A549 (cell line): Measurements from ENCODE around the gene ABCA4. TPM values are rescaled to one million over a fixed set of nuclear protein-coding genes. Genes with fewer than 3 reads are reported as not detected.
A peak's percentile ranks its signal among the peaks of the same experiment; 100 is the strongest.

Source experiments
- ATAC-seq, 2 experiments: fragments of 200-7000 bp in 1 of 2; fragments of >200 bp in 1 of 2; cut with Nextera tagmentation in 1 of 2; cut with Tn5 transposase in 1 of 2; 3 replicates each; pipeline versions ENCODE4 v1.8.0 to v1.9.1; 2018 to 2020; ENCODE audit warnings: mild to moderate bottlenecking in 1 of 2, moderate library complexity in 1 of 2
- CTCF ChIA-PET: fragments of 300-600 bp; sonication (Branson Sonifier 250); formaldehyde crosslinking; extraction: SDS; loops from one replicate; lab custom pipeline; 2021; ENCODE audit warnings: antibody characterized with exemption, inconsistent platforms; lab: Yijun Ruan, JAX
- POLR2A ChIA-PET: fragments of 350-600 bp; formaldehyde crosslinking; extraction: SDS; loops from one replicate; lab custom pipeline; 2021; ENCODE audit warnings: antibody characterized with exemption, inconsistent platforms; lab: Yijun Ruan, JAX
- DNase-seq, 2 experiments: peaks; one replicate each; pipeline versions ENCODE4 v3.0.0 to v3.0.0-alpha.2; 2011 to 2016; ENCODE audit warnings: low read depth in 1 of 2, low spot score in 1 of 2
- FAIRE-seq: peaks from 2 replicates; lab custom pipeline; 2011; peaks lifted over from hg19 to GRCh38; lab: Jason Lieb, UNC
- H3K27ac ChIP-seq, 2 experiments: fragments of >200 bp; sonication (Bioruptor Twin); formaldehyde crosslinking; 3 replicates each; pipeline ENCODE4 v1.5.1; 2016 to 2017
- H3K4me1 ChIP-seq: fragments of >200 bp; sonication (Bioruptor Twin); formaldehyde crosslinking; 3 replicates; pipeline ENCODE4 v1.6.1; 2016
- H3K4me2 ChIP-seq: fragments of >200 bp; sonication (Bioruptor Twin); formaldehyde crosslinking; 3 replicates; pipeline ENCODE4 v1.6.1; 2016
- H3K4me3 ChIP-seq: fragments of >200 bp; sonication (Bioruptor Twin); formaldehyde crosslinking; 3 replicates; pipeline ENCODE4 v1.5.1; 2016
- H3K9me3 ChIP-seq: fragments of >200 bp; sonication (Bioruptor Twin); formaldehyde crosslinking; 3 replicates; pipeline ENCODE4 v1.6.1; 2016
- CEBPB ChIP-seq, 2 experiments: fragments of >200 bp in 1 of 2; sonication (Bioruptor Twin) in 1 of 2; formaldehyde crosslinking in 1 of 2; IDR thresholded peaks; 2 replicates each; pipeline ENCODE4 v1.6.1; 2012 to 2016
- CHD2 ChIP-seq: fragments of 150-350 bp; IDR thresholded peaks from 2 replicates; pipeline ENCODE4 v1.6.1; 2014; ENCODE audit warnings: low read length; ENCODE audit not compliant: partially characterized antibody
- ESRRA ChIP-seq: fragments of 150-350 bp; IDR thresholded peaks from 2 replicates; pipeline ENCODE4 v1.6.1; 2014; ENCODE audit warnings: mild to moderate bottlenecking, low read length, borderline replicate concordance
- KDM1A ChIP-seq: fragments of 200-600 bp; sonication (generic); IDR thresholded peaks from 2 replicates; pipeline ENCODE4 v1.6.1; 2016; ENCODE audit warnings: low read depth, mild to moderate bottlenecking
- KDM5A ChIP-seq: fragments of 200-600 bp; sonication (generic); IDR thresholded peaks from 2 replicates; pipeline ENCODE4 v1.6.1; 2016; ENCODE audit warnings: antibody characterized with exemption, mild to moderate bottlenecking
- NFE2L2 ChIP-seq: fragments of 150-350 bp; conservative IDR thresholded peaks from 2 replicates; pipeline ENCODE4 v1.6.1; 2014; ENCODE audit warnings: low read length
- REST ChIP-seq: fragments of 200-600 bp; sonication (generic); IDR thresholded peaks from 2 replicates; pipeline ENCODE4 v1.6.1; 2016; ENCODE audit warnings: antibody characterized with exemption, mild to moderate bottlenecking, moderate library complexity
- SMC3 ChIP-seq: fragments of >200 bp; sonication (Bioruptor Twin); formaldehyde crosslinking; IDR thresholded peaks from 3 replicates; pipeline ENCODE4 v1.6.1; 2018; ENCODE audit warnings: inconsistent platforms
- TFCP2L1 ChIP-seq: fragments of 250-450 bp; sonication (Bioruptor Pico); IDR thresholded peaks from 2 replicates; pipeline ENCODE4 v1.5.0; 2021; ENCODE audit warnings: mild to moderate bottlenecking
- TP53 ChIP-seq: fragments of 250-450 bp; sonication (Bioruptor Pico); IDR thresholded peaks from 2 replicates; pipeline ENCODE4 v1.5.0; 2021; ENCODE audit warnings: mild to moderate bottlenecking, moderate library complexity
- USF2 ChIP-seq: fragments of 450-650 bp; IDR thresholded peaks from 2 replicates; pipeline ENCODE4 v1.6.1; 2014; ENCODE audit warnings: antibody characterized with exemption
- WGBS: methylation state at CpG from one replicate; pipeline ENCODE4 v1.1.6; 2017; ENCODE audit errors: missing lambda C conversion rate; 5-methylcytosine and 5-hydroxymethylcytosine counted together
- polyA plus RNA-seq, 4 experiments: library from polyadenylated mRNA; depleted of rRNA in 3 of 4; stranded (reverse); fragments of >200 nt; fragmentation: RNase III in 1 of 4; extraction: RNeasy Plus Mini Kit Qiagen cat#74134 plus additional on column Dnase treatment in 1 of 4; gene quantifications; 2 replicates in 3 of 4; 3 replicates in 1 of 4; pipeline ENCODE4 v1.2.3, GENCODE V29; 2011 to 2017

Gene ABCA4
- polyA plus RNA-seq, 2 of the 4 experiments (the other 2 are of a cell fraction) = 0.05 to 0.23 TPM

GRCh38 chr1:94130851-94131595, 10.1 kb upstream of the ABCA4 start:
- H3K4me1 ChIP-seq = peaks cover 3% of the 10 kb centered on the region
- H3K27ac ChIP-seq = no peak overlapping the region
- no peak overlapping the region for H3K4me2 ChIP-seq
- no peak for ATAC-seq
- FAIRE-seq = no peak
- TF ChIP-seq SMC3 = no peak
- H3K4me3 ChIP-seq = no peak overlapping the region
- WGBS = 67% methylated on average over 8 of the region's 8 CpGs
- no peak for DNase-seq
- peaks cover 4% of the 10 kb centered on the region; the same call in 2 of the 3 replicates for H3K9me3 ChIP-seq
- ChIA-PET POLR2A (no interaction called here), CTCF (interaction anchor here (0.6 to 2.9 kb wide), 2 partner anchors 12 to 941 kb away, joined by 3 to 10 read pairs; no protein-coding TSS in a partner anchor)

DNA sequence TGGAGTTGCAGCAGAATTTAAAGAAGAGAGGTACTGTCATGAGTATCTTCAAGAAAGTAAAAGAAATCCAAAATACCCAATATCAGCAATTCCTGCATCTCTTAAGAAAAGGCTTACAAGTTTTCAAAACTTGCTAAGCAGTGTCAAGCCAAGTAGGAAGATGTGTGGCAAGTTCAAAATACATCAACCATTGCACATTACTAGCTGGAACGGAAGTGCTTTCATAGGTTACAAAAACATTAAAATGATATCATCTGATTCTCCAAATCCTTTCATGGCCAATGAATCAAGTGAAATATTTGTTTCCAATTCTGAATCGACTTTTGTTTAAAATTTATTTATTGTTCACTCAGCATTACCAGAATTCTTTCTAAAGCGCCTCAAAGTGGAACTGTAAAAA, 5.7 kb upstream of the ABCA4 start:
- no peak overlapping the region for H3K4me3 ChIP-seq
- no peaks in the 10 kb centered on the region for H3K9me3 ChIP-seq
- no peak overlapping the region for H3K4me2 ChIP-seq
- TF ChIP-seq KDM1A (no peak), REST (no peak), NFE2L2 (no peak), TFCP2L1 (CRISPR knock-in tag) (no peak), CHD2 (no peak), KDM5A (no peak), ESRRA (no peak), TP53 (CRISPR knock-in tag) (no peak)
- TF ChIP-seq, all 56 proteins: peak for 0
- H3K27ac ChIP-seq = no peak overlapping the region
- CTCF ChIA-PET = no interaction called here
- DNase-seq = no peak
- POLR2A ChIA-PET = no interaction called here
- ATAC-seq = no peak
- peaks cover 8% of the 10 kb centered on the region for H3K4me1 ChIP-seq
- WGBS = 68% methylated on average over 3 of the region's 3 CpGs
- FAIRE-seq = no peak

DNA sequence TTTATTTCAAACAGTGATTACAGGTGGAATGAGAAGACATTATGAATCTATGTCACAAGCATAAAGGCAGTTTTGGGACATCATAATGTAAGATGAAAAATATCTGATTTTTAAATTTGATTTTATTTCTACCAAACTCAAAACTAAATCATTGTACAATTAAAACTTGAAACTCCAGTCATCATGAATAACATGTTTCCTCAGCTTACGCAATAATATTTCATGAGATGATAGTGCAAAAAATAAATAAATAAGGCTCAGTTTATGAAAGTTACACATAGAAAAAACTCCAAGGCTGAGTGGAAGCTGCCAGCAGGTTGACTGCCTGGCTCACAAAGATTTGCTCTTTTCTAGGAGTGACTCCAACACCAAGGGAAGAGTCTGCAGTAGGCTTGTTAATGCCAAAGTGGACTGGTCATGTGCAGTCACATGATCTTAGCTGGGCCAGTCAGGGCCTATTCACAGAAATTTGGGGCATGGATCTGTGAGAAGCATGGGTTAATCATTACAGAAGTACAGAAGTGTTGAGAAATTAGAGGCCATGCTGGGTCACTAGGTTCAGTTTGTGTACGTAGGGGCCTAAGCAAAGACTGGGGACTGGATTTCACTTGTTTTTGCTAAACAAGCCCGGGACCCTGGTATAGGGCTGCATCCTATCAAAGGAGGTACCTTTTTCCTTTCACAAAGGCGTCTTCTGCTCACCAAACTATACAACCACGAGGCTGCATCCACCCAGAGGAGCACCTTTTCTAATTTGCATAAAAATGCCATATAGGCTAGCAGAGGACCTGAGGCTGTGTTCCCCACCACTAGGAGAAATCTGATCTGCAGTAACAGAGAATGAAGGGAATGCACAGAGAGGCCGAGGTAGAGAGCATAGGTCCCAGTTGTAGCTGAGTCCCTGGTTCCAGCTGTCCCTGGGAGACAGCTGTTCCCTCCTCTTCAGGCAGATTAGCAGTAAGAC, 4.9 kb upstream of the ABCA4 start:
- TF ChIP-seq USF2 (peak; percentile 58; the same call in 1 of the 2 replicates), CHD2 (no peak), CEBPB (IDR thresholded peaks at IDR 0.05) (peak in 1 of 2 experiments; percentile 30; a peak in 1 of 4 replicates)
- 50% methylated on average over 6 of the region's 6 CpGs for WGBS
- Histone ChIP-seq H3K4me1 (peaks cover 8% of the 10 kb centered on the region), H3K4me2 (peak overlapping the region; percentile 36; the same call in 1 of the 3 replicates), H3K27ac (peak overlapping the region in 1 of 2 experiments; percentile 49; a peak in 2 of 6 replicates), H3K9me3 (no peaks in the 10 kb centered on the region), H3K4me3 (no peak overlapping the region)
- peak in 1 of 2 experiments; percentile 59; a peak in 3 of 6 replicates for ATAC-seq
- CTCF ChIA-PET = interaction anchor here (1.1 to 2.0 kb wide), 3 partner anchors 66 to 210 kb away, joined by 3 to 4 read pairs (median 4); no protein-coding TSS in a partner anchor
- FAIRE-seq = no peak
- DNase-seq = peak in 1 of 2 experiments; percentile 56
- POLR2A ChIA-PET = no interaction called here
